Fibroblast of pulmonary artery (primary cell): ENCODE data around the gene KIRREL1.

Experiments
- DNase-seq: peaks from one replicate; pipeline ENCODE4 v3.0.0-alpha.2; 2010; ENCODE audit warnings: low read depth
- H3K4me3 ChIP-seq: replicated peaks from 2 replicates; pipeline ENCODE4 v1.5.1; 2011; ENCODE audit warnings: low read depth, mild to moderate bottlenecking, control low read depth, low read length, moderate library complexity
- TF ChIP-seq, protein P1 (sequence below): IDR thresholded peaks from 2 replicates; pipeline ENCODE4 v1.5.1; 2011; ENCODE audit warnings: mild to moderate bottlenecking, control low read depth, low read length, inconsistent platforms; ENCODE audit errors: missing control alignments

Gene KIRREL1

GRCh38 chr1:157955221-157955620, 38.2 kb upstream of the KIRREL1 start:
- no peak overlapping the region for H3K4me3 ChIP-seq
- DNase-seq = no peak
- TF ChIP-seq, protein P1, sequence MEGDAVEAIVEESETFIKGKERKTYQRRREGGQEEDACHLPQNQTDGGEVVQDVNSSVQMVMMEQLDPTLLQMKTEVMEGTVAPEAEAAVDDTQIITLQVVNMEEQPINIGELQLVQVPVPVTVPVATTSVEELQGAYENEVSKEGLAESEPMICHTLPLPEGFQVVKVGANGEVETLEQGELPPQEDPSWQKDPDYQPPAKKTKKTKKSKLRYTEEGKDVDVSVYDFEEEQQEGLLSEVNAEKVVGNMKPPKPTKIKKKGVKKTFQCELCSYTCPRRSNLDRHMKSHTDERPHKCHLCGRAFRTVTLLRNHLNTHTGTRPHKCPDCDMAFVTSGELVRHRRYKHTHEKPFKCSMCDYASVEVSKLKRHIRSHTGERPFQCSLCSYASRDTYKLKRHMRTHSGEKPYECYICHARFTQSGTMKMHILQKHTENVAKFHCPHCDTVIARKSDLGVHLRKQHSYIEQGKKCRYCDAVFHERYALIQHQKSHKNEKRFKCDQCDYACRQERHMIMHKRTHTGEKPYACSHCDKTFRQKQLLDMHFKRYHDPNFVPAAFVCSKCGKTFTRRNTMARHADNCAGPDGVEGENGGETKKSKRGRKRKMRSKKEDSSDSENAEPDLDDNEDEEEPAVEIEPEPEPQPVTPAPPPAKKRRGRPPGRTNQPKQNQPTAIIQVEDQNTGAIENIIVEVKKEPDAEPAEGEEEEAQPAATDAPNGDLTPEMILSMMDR = no peak

DNA sequence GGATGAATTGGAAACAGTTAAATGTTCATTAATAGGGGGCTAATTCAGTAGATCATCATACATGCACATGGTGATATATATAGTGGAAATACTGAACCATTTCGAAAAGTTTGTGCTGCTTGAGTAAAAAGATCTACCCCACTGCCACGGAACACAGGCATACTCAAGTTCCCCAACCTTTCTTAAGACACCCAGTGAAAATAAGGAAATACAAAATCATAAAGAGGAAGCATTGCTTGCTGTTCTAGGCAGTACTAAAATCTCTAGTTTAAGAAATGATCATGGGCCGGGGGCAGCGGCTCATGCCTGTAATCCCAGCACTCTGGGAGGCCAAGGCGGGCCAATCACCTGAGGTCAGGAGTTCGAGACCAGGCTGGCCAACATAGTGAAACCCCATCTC, 37.6 kb upstream of the KIRREL1 start:
- TF ChIP-seq, protein P1 = no peak
- no peak for DNase-seq
- no peak overlapping the region for H3K4me3 ChIP-seq

- no peak overlapping the region for H3K4me3 ChIP-seq
- DNase-seq = no peak
- TF ChIP-seq, protein P1 = no peak
These were observed 36.7 kb upstream of the KIRREL1 start for GRCh38 chr1:157956732-157957131.

- no peak for DNase-seq
- TF ChIP-seq, protein P1 = no peak
These were observed 35.2 kb upstream of the KIRREL1 start for GRCh38 chr1:157958263-157958662.

GRCh38 chr1:157959750-157960149, 33.7 kb upstream of the KIRREL1 start:
- no peak overlapping the region for H3K4me3 ChIP-seq
- TF ChIP-seq, protein P1 = no peak
- no peak for DNase-seq

More at GRCh38 chr1:157958263-157958662, 35.2 kb upstream of the KIRREL1 start:
- no peak overlapping the region for H3K4me3 ChIP-seq

DNA sequence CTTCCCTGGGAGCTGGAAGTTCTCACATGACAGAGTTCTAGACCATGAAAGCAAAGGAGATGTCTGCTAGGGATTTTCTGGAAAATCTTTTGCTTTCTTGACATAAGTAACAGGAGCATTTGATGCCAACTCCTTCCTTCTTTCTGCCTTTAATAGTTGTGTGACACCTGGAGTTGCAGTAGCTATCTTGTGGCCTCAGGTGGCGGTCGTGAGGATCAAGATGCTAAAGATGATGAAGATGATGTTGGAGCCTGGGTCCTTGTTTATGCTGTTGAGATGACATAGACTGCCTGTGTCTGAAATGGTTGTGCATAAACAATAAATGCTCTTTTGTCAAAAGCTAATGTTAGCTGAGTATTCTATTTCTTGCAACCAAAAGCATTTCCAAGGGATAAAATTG, 32.7 kb upstream of the KIRREL1 start:
- no peak for DNase-seq
- TF ChIP-seq, protein P1 = no peak
- H3K4me3 ChIP-seq = no peak overlapping the region
